HTERT RPE-1 (cell line): Measurements from ENCODE around the gene SVIL.
"Not testable (repeated sequence)": the region's sequence is repeated elsewhere in the genome, so short reads cannot be mapped to it uniquely, and the experiment has no call there.

Source experiments
- in situ Hi-C: fragments of 300-500 bp; cut with MboI; formaldehyde crosslinking; loops from 4 replicates; pipeline ENCODE4 v1.14.3; 2020; ENCODE audit warnings: low sequenced_read_pairs

SVIL gene

DNA sequence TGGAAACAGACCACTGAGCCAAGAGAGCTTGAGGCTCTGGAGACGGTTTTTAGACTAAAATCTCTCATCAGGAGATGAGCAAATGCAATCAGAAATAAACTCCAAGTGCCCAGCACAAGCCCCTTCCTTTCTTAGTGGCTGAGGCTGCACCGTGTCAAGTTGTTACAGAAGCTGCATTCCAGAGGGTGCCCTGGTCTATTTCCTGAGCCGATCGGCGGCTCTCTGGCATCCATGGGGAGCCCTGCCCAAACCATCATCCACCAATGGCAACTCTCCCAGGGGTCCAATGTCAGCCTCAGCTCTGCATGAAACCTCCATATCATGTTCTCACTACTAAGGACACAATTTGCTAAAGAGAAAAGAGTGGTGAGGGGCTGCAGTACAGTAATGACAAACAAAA lies 89.6 kb downstream of the SVIL start:
- in situ Hi-C loops = no loop called here

DNA sequence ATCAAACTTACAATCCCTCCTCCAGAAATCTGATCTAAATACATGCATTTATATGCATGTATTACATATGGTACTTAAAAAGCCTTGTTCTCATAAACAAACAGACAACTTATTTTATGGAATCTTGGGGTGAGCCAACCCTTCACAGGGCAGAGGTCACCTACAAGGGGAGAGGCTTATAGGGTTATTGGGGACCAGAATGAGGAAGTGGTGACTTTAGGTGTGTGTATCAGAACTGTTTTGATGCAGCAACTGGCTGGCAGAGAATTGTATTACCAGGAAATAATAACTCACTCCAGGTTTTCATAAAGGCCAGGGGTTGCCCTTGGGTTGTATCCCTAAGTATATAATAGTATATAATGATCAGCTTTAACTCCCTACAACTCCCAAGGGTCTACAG lies 91.1 kb downstream of the SVIL start:
- in situ Hi-C loops = no loop called here

DNA sequence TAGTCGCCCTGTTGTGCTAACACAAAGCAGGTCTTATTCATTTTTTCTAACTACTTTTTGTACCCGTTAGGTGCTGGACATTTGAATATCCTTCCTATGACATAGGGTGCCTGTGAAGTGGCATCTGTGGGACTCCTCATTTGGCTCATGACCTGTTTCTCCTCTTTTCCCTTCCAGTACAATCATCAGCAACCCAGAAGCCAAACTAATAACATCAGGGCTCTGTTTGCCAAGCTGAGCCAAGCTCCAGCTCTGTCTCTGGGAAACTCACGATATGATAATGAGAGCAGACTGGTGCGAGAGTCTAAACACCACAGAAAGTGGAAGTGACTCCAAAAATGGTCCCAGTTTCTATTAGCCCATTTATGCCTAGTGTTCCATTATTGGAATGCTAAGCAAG lies 92.0 kb downstream of the SVIL start:
- in situ Hi-C loops = no loop called here

DNA sequence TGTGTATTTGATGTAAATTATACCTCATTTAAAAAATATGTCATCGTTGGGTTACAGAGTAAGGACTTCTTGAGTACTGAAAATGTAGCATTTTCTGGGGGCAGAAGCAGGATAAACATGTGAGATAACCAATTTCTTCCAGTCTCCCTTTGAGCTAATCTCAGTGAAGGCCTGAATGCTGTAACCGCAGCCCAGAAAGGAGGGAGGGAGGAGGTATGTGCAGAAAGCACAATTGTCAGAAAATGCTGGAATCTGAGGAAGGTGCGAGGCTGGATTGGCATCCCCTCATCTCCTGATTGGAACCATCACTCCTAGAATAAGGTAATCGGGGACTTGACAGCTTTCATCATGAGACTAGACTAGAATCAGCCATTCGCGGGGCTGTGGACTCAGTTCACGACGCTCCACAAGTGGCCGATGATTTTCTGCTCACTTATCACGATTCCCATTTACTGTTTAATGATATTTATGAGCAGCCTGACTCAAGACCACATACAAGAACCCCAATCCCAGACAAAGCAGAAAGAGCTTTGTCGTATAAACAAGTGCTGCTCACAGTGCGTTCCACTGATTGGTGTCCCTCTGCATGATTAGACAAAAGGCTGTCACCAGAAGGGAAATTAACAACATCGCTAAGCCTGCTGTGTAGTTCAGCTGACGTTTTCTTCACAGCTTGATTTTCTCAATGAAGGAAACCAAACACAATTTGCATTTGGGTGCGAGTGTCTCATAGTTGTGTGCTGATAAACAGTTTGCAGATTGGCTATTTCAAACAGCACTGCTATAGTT lies 93.2 kb downstream of the SVIL start:
- in situ Hi-C loops = no loop called here

DNA sequence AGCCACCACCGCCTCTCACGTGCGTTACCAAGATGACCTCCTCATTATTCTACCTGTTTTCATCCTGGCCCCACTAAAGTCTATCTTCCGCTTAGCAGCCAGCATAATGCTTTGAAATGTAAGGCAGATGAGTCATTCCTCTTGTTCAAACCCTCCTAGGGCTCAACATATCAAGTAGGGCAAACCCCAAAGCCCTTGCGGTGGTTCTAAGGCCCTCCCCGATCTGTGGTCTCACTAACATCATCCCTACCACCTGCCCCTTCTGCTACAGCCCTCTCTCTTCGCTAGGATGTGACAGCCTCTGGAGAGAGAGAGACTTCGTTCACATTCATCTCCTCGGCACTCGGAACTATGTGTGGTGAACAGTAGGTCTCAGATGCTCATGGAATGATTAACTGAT lies 94.8 kb downstream of the SVIL start:
- in situ Hi-C loops = no loop called here

DNA sequence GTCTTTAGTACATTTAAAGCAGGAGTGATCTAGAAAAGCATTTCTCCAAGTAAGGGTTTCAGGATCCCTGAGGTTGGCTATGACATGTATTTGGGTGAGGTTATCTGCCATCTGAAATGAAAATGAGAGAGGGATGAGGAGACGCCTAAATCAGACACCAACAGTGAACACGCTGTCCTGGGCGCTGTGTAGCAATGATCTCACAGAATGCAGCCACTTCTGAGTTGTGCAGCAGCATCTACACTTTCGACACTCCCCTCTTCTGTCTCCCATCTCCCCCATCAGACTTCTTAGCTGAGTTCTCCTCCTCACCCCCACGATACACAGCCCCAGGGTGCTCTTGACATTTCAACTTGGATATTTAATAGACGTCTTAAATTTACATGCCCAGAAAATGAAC lies 95.4 kb downstream of the SVIL start:
- in situ Hi-C loops = no loop called here

DNA sequence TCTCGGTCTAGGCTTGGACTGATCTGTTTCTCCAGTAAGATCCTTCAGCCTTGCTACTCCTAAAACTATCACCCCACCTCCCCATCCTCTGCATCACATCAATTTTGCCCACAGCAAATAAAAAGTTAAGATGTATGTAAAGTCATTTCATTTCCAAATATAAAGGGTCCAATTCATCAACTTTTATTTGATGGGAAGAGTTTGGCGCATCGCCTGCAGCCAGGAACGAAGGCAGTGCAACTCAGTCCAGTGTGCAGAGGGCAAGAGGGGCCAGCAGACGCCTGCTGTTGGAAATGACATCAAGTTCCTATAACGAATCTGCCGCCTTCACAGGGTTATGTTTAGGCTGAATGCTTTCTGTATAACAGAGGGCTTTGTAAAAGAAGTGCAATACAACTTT lies 97.0 kb downstream of the SVIL start:
- in situ Hi-C loops = no loop called here

DNA sequence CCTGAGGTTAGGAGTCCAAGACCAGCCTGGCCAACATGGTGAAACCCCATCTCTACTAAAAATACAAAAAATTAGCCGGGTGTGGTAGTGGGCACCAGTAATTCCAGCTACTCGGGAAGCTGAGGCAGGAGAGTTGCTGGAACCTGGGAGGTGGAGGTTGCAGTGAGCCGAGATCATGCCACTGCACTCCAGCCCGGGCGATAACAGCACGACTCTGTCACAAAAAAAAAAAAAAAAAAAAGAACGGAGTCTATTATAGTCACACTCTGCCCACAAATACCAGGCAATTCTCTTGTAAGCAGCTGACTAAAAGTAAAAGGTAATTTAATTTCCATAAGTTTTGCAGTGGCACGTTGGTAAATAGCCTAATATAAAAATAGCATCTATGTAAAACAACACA lies 98.1 kb downstream of the SVIL start:
- in situ Hi-C loops = not testable (repeated sequence)

DNA sequence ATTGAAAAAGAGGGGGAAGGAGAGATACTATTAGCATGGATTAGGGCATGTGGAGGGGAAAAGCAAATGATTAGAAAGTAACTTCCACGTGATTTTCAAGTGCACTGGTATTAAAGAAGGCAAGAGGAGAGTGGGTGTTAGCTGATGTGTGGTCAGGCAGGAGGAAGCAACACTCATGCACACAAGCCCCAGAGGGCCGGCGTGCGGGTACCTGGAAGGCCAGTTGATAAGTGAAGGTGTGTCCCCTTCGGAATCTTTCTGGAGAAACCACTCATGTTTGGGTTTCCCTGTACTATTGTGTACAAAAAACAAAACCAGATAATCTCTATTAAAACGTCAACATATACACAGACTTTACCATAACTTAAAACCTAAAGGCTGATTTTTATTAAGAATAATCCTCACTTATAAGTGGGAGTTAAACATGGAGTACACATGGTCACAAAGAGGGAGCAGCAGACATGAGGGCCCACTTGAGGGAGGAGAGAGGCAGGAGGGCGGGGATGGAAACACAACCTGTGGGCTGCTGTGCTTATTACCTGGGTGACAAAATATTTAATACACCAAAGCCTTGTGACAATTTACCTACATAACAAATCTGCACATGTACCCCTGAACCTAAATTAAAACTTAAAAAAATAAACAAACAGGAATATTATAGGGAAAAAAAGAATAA lies 98.9 kb downstream of the SVIL start:
- in situ Hi-C loops = no loop called here

DNA sequence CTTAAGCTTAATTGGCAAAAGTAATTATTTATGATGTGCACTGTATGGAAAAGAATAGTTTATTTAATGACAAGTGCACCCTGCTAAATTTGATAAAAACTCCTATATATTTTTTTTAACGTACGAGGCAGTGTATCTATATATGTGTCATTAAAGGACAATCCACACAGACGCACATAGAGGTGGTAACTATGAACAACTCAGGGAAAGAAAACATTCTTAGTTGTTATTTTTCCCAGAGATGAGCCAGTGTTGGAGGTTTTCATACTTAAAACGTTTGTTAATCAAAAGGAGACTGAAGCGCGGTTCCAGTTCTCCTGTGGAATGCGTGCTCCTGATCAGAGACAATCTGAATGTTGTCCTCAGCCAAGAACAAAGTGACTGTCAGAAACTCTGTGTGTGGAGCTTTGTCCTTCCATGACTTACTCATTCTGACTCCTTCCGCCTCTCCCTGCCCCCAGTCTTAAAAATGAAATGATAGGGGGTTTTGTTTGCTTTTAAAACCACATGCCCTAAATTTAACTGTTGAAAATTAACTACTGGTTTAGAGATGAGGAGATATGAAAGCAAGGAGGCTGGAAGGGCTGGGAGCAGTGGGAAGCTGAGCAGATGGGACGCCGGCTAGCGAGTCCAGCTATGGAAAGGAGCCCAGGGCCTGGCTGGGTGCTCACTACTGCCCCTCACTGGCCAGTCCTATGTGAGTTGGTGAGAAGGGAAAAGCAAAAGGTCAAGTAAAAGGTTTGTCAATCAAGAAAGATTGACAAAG lies 99.6 kb downstream of the SVIL start:
- in situ Hi-C loops = no loop called here

DNA sequence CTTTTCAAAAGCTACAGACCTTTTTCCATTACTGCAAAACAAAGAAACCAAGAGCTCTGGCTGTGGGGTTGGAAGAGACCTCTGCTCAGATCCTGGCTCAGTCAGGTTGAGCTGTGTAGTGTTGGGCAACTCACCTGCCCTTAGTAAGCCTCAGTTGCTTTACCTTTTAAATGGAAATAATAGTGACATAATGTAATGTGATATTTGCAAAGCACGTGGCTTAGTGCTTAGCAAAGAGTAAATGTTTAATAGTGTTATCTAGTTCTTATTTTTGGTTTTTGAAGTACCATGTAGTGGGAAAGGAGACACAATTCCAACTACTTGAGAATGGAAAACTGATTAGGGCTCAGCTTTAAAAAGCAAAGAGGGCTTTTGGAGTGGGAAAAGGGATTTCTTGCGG lies 100.2 kb downstream of the SVIL start:
- in situ Hi-C loops = no loop called here

DNA sequence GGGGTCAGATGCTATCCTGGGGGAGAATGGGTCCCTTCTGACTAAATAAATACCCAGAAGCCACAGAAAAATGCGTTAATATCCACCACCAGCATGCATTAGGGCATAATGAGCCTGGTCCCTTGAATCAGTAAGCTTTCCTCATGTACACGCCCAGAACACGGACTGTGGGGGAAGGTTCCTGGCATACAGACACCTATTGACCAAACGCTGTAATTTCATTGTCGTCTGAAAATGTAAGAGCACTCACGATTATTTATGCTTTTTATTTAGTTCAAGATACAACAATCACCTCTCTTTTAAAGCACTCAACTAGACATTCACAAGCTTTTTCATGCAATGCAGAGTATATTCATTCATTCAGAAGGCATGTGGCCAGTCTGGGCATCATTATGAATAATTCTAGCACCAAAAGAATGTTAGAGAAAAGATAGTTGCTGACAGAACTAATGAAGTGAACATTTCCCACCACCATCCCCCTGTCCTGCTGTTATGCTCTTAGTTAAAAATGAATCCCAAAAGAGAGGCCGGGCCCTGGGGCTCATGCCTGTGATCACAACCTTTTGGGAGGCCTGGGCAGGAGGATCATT lies 101.0 kb downstream of the SVIL start:
- in situ Hi-C loops = no loop called here

DNA sequence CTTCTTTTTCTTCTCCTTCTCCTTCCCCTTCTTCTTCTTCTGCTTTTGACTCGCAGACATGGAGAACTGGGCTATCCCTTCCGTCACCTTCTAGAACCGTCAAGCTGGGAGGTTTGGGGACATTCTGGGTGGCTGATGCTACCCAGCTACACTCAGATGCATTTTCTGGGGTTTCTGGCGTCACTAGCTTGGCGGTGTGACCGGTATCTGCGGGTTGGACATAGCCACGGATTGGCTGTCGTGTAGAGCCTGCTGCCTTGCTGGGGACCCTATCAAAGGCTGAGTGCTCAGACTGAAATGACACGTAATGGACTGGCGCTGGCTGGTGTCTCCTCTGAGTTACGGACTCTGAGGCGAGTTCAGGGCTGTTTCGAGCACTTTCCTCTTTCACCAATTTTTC lies 101.7 kb downstream of the SVIL start:
- in situ Hi-C loops = no loop called here

DNA sequence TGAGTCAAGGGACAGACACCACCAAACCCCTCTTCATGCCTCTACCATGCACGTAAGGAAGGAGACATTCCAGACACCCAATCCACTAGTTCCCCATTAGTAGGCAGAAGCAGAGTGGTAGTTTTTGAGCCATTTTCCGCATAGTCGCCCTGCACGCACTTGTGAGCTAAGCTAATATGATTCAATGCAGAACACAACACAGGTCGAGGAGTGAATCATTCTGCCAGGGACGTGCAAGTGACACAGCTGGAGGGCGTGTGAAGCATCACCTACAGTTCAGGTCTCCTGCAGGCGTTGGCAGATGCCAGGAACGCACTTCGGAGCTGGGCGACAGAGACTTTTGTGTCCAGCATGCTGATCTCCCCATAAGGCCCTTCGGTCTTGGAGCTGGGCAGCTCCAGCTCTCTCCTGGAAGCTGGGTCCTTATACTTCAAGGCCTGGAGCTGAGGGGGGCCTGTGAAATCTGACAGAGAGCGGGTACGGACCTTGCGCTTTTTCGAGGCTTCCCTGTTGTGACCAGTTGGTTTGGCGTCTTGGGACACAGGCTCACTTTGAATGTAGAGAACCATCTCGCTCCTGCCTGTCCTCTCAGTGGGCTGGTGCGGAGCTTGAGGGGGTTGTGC lies 102.4 kb downstream of the SVIL start:
- in situ Hi-C loops = no loop called here

DNA sequence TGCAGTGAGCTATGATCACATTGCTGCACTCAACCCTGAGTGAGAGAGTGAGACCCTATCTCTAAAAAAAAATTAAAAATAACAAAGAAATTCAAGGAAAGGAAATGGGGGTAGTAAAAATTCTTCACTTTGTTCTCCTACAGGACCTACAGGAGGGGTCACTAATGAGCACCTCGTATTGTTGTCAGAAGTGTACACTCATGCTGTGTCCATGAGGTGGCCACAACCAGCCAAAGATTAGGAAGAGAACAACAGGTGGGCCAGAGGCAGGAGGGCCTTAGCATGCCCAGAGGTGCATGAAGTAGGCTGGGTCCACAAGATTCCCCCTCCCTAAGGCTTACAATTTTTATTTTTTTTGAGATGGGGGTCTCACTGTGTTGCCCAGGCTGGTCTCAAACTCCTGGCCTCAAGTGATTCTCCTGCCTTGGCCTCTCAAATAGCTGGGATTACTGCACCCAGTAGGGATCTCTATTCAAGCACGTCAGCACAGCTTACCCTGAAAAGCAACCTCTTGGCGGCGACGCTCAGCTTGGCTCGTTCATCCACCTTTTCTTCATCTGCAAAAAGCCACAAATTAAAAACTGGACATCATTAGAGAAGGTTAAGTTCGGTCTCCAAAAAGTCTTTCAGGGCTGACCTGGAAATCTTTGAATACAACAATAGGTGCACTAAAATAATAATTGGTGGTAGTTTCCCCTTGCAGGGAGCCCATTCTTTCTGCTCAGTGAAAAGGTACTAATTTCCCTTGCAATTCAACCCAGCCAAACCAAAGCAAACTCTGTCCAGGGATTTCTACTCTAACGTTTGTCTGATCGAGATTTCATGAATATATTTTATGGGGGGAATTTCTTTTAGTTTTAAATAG lies 104.4 kb downstream of the SVIL start:
- in situ Hi-C loops = no loop called here

DNA sequence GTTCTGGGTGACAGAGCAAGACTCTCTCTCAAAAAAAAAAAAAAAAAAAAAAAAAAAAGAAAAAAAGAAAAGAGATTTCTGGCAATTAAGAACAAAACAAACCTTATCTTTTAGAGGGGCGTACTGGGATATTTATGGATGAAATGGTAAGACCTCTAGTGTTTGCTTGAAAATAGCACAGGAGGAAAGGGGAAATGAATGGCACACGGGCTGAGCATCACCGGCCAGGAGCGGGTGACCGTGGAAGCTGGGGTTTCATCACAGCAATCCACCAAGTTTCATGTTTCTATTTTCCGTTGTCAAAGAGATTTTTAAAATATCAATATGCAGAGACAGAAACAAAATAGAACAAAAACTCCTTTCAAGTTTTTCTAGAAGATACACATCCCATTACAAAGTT lies 105.6 kb downstream of the SVIL start:
- in situ Hi-C loops = no loop called here

DNA sequence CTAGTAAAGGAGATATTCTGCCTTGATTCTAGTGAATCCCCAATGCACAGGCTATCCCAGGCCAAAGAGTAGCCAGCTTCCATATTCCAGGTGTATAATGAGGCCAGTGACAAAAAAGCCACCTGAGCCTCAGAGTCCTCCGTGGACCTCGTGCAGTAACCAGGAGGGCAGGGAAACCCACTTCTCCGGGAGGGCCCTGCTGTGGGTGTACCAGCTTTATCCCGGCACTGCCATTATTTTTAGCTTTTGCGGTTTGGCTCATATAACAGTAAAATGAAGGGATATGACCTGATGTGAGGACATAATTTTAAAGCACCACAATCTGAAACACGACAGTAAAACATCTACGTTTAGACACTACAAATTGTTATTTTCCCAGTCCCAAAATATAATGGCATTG lies 109.0 kb downstream of the SVIL start:
- in situ Hi-C loops = no loop called here

DNA sequence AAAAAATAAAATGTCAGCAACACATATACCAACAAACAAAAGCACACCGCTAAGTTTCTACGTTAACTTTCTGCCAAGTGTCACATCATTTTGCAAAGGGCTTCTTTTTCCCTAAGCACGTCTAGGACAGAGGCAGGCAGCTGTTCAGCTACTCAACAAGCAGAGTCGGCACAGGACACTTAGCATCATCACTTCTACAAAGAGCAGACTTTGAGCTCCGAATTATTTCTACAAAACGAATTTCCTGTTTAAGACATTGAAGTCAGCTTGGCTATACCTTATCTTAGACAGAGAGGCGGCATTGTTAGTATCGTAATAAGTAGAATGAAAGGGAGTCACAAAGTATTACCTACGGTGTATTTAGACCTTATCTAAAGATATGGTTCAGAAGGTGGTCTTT lies 110.1 kb downstream of the SVIL start:
- in situ Hi-C loops = no loop called here

DNA sequence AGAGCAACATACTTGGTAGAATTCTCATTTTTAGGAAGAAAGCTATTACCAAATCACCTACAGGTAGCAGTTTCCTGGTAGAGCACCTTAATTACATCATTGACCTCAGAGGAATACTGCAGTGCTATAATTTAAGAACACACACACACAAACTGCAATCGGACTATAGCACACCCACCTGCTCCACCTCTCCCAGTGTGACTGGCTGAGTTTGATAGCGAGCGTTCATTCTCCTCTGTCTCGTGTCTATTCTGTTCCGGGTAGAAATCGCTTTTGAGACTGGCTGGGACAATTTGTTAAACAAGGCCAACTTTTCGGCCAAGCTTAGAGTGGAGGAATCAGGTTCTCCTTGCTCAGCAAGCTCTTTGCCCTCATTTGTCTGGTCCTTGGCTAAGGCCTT lies 110.5 kb downstream of the SVIL start:
- in situ Hi-C loops = no loop called here

DNA sequence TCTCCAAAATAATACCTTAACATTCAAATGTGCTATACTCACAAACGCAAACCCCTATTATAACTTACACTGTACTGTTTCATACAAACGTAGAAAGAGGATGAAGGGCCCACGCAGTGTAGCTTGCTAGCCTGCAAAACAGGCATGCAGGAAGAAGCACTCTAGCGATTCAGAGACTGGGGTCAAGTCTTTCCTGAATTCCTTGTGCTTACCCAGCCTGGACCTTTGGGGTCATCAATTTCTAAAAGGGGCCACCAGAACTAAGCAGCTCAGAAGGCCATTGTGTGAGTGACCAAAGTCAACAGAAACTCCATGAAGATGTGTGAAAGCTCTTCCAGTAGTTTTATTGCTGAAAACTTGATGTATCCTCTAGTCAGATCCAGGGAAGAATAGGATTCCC lies 111.9 kb downstream of the SVIL start:
- in situ Hi-C loops = no loop called here
